Upper lobe of right lung (tissue), 1 donor: ENCODE measurements around the gene RPS25. TPM values are rescaled to one million over a fixed set of nuclear protein-coding genes. Genes with fewer than 3 reads are reported as not detected.

Experiments used
- ATAC-seq: fragments of 200-7000 bp; cut with Tn5 transposase; one replicate; pipeline ENCODE4 v1.9.1; 2020; ENCODE audit warnings: mild to moderate bottlenecking, moderate library complexity
- DNase-seq: peaks from one replicate; pipeline ENCODE4 v3.0.0-alpha.2; 2020
- H3K27ac ChIP-seq: fragments of 200-600 bp; one replicate; pipeline ENCODE4 v1.8.0; 2022
- H3K27me3 ChIP-seq: fragments of 200-600 bp; one replicate; pipeline ENCODE4 v1.8.0; 2022; ENCODE audit warnings: mild to moderate bottlenecking
- H3K36me3 ChIP-seq: fragments of 200-600 bp; one replicate; pipeline ENCODE4 v1.8.0; 2022
- H3K4me1 ChIP-seq: fragments of 200-600 bp; one replicate; pipeline ENCODE4 v1.8.0; 2022
- H3K4me3 ChIP-seq: fragments of 200-600 bp; one replicate; pipeline ENCODE4 v1.8.0; 2022; ENCODE audit warnings: mild to moderate bottlenecking
- H3K9me3 ChIP-seq: fragments of 200-600 bp; one replicate; pipeline ENCODE4 v1.8.0; 2022
- CTCF ChIP-seq: fragments of 200-600 bp; IDR thresholded peaks from one replicate; pipeline ENCODE4 v1.8.0; 2022; ENCODE audit warnings: antibody characterized with exemption
- intact Hi-C: fragments of 100-400 bp; cut with DNase I; formaldehyde crosslinking; loops from one replicate; pipeline ENCODE4 v1.11.0; 2022
- total RNA-seq: library from RNA; stranded (reverse); fragmentation: NEBNext Ultra II Directional; extraction: Animal tissue kit (Norgen Biotek cat#: 25700); gene quantifications from one replicate; pipeline ENCODE4 v1.2.1, GENCODE V29; 2021
- donor health status: DM: no; HTN: yes; CAD: no; lungs with severe emphysema.

RPS25 gene
- total RNA-seq, 1 donor from 2014 or later: 850 TPM

- no peak for DNase-seq
- H3K4me3 ChIP-seq: no peak overlapping the region
- intact Hi-C loops: no loop called here
- no peaks in the 10 kb centered on the region for H3K27me3 ChIP-seq
- no peaks in the 10 kb centered on the region for H3K9me3 ChIP-seq
- TF ChIP-seq CTCF: no peak
- H3K4me1 ChIP-seq: peaks cover 38% of the 10 kb centered on the region
- ATAC-seq: no peak
- peaks cover 33% of the 10 kb centered on the region for H3K36me3 ChIP-seq
- no peak overlapping the region for H3K27ac ChIP-seq
Measured at GRCh38 chr11:119027561-119028345, 9.6 kb upstream of the RPS25 start.

- Histone ChIP-seq H3K4me1 (peaks cover 38% of the 10 kb centered on the region), H3K9me3 (no peaks in the 10 kb centered on the region), H3K4me3 (no peak overlapping the region), H3K27ac (no peak overlapping the region), H3K27me3 (no peaks in the 10 kb centered on the region), H3K36me3 (peaks cover 40% of the 10 kb centered on the region)
- TF ChIP-seq CTCF: no peak
- ATAC-seq (no peak), DNase-seq (no peak)
- intact Hi-C loops: no loop called here
Measured at GRCh38 chr11:119026970-119027369, 8.8 kb upstream of the RPS25 start.

- DNase-seq (no peak), ATAC-seq (no peak)
- Histone ChIP-seq H3K27me3 (no peaks in the 10 kb centered on the region), H3K4me3 (no peak overlapping the region), H3K36me3 (peaks cover 48% of the 10 kb centered on the region), H3K27ac (peak overlapping the region; percentile 24), H3K9me3 (no peaks in the 10 kb centered on the region), H3K4me1 (peaks cover 37% of the 10 kb centered on the region)
- intact Hi-C loops: no loop called here
- TF ChIP-seq CTCF: no peak
Measured at GRCh38 chr11:119025978-119026766, 8.0 kb upstream of the RPS25 start.

- Histone ChIP-seq H3K4me1 (peaks cover 40% of the 10 kb centered on the region), H3K4me3 (no peak overlapping the region), H3K27ac (peak overlapping the region; percentile 47), H3K27me3 (no peaks in the 10 kb centered on the region), H3K9me3 (no peaks in the 10 kb centered on the region), H3K36me3 (peaks cover 53% of the 10 kb centered on the region)
- TF ChIP-seq CTCF: no peak
- ATAC-seq (no peak), DNase-seq (no peak)
- intact Hi-C loops: no loop called here
Measured at GRCh38 chr11:119025541-119025940, 7.4 kb upstream of the RPS25 start.

- Histone ChIP-seq H3K27ac (peak overlapping the region; percentile 47), H3K27me3 (no peaks in the 10 kb centered on the region), H3K36me3 (peaks cover 53% of the 10 kb centered on the region), H3K4me1 (peaks cover 44% of the 10 kb centered on the region), H3K4me3 (no peak overlapping the region), H3K9me3 (no peaks in the 10 kb centered on the region)
- DNase-seq: no peak
- TF ChIP-seq CTCF: no peak
- ATAC-seq: no peak
- intact Hi-C loops: no loop called here
Measured at GRCh38 chr11:119025099-119025473, 6.9 kb upstream of the RPS25 start.
